COLO668 (cell line): ENCODE measurements around the gene CDC42.
A peak's percentile ranks its signal among the peaks of the same experiment; 100 is the strongest.

Experiments
- DNase-seq: peaks from one replicate; lab custom pipeline; 2025; ENCODE audit not compliant: unreplicated experiment; lab: John Stamatoyannopoulos, UW

CDC42 gene

GRCh38 chr1:22126531-22126930, 74.0 kb downstream of the CDC42 start:
- DNase-seq = no peak

- no peak for DNase-seq
These were observed 74.7 kb downstream of the CDC42 start for GRCh38 chr1:22127248-22127647.

- DNase-seq = no peak
These were observed 75.2 kb downstream of the CDC42 start for GRCh38 chr1:22127731-22128130.

GRCh38 chr1:22128392-22128791, 75.9 kb downstream of the CDC42 start:
- no peak for DNase-seq

GRCh38 chr1:22129501-22130117, 77.1 kb downstream of the CDC42 start:
- no peak for DNase-seq

GRCh38 chr1:22131062-22131461, 78.6 kb downstream of the CDC42 start:
- DNase-seq = no peak

- DNase-seq = peak; percentile 91
These were observed 79.5 kb downstream of the CDC42 start for GRCh38 chr1:22131875-22132486.

GRCh38 chr1:22132517-22133235, 80.2 kb downstream of the CDC42 start:
- no peak for DNase-seq

- no peak for DNase-seq
These were observed 80.9 kb downstream of the CDC42 start for GRCh38 chr1:22133247-22133930.

GRCh38 chr1:22133931-22134324, 81.4 kb downstream of the CDC42 start:
- no peak for DNase-seq

- DNase-seq = no peak
These were observed 84.7 kb downstream of the CDC42 start for GRCh38 chr1:22137004-22137720.

- peak; percentile 98 for DNase-seq
These were observed 86.6 kb downstream of the CDC42 start for GRCh38 chr1:22139066-22139594.

- peak; percentile 97 for DNase-seq
These were observed 87.3 kb downstream of the CDC42 start for GRCh38 chr1:22139817-22140216.
